NCI-H2081 treated with DMSO at 0.1 percent for 48 hours (cell line): ENCODE measurements around the gene PECR.
"Not testable (repeated sequence)": the region's sequence is repeated elsewhere in the genome, so short reads cannot be mapped to it uniquely, and the experiment has no call there.

Experiments
- DNase-seq: peaks from one replicate; lab custom pipeline; 2025; lab: John Stamatoyannopoulos, UW

Gene PECR

DNA sequence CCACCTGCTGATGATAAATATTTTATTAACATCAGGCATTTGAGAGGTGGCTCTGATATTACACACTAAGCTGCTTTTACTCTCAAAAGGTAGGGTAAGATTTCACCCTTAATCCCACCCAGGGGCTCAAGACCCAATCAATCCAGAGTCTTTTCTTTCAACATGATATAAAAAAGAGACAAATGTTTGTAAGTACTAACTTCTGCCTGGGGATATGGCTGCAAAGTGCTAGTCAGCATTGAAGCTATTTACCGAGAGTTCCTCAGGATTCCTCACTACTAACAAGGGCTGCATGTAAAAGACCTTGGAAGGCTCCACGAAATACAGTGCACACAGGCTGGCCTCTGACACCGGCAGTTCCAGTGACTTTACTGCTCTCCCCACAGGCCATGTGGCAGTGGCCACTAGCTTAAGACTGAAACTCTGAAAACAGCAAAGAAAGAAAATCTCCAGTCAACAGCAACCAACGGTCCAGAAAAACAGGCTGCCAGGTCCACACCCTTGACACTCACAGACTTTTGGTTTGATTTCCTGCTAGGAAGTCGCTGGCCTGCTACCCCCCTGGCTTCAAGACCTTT lies 79.4 kb downstream of the PECR start:
- DNase-seq, result no peak

DNA sequence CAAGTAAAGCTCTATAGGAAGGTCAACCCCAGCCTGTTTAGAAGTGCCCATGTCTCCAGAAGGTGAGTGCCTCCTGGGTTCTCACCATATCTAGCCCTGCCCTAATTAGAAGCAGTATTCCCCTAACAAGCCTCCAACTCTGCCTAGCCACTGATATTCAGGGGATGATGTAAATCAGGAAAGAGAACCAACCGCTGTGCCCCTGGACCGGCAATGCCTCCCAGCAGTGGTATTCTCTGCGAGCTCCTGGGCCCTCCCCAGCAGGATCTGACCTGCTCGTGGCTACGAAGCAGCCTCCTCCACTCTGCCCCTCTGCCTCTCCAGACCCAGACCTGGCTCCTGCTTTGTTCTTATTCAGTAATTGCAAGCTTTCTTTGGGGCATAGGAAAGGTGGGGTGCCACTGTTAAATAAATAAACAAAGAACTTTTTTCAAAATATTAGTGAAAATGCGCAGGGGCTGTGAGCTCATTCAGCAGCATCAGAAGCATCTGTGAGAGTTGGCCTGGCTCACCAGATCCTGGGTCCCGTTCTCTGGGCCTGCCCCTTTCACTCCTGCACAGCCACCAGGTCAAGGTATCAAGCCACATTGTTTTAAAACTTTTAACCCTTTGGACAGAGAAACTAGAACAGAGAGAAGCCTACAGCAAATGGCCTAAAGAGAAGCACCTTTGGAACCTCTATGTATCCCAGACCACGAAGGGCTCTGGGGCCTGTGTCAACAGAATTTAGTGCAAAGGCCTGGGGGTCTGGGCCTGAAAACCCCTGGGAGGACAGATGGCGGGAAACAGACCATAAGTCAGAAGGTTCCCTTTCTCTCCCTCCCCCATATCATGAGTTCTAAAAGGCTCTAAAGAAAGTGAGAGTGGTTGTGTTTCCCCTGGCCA lies 80.2 kb downstream of the PECR start:
- no peak for DNase-seq

DNA sequence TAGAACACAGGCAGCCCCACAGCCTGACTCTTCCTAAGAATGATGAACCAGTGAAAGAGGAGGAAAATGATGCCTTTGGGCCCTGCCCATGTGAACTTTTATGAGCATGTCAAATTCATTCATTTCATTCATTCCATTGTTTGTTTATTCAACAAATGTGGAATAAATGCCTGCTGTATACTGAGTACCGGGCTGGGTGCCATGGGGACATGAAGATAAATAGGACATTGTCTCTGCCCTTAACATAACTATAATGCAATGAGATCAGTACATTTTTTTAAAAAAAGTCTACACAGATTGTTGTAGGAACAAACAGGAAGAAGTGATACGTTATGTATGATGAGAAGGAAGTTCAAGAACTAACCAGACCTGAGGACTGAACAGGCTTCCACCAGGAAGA lies 83.0 kb downstream of the PECR start:
- DNase-seq, result no peak

DNA sequence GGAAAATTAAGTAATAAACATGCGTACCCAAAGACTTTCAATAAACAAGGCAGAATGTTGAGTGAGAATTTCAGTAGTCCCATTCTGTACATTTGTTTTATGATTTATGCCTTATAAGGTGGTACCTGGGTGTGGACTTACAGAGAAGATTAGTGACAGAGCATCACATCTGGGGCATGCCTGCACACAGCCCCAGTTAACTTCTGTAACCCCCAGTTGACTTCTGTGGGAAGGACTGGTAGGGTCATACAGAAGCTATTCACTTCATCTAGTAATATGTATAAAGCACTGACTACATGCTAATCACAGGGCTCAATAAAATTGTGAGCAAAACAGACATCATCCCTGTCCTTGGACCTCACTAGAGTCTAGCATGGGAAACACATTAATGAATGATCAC lies 84.4 kb downstream of the PECR start:
- DNase-seq, result no peak

DNA sequence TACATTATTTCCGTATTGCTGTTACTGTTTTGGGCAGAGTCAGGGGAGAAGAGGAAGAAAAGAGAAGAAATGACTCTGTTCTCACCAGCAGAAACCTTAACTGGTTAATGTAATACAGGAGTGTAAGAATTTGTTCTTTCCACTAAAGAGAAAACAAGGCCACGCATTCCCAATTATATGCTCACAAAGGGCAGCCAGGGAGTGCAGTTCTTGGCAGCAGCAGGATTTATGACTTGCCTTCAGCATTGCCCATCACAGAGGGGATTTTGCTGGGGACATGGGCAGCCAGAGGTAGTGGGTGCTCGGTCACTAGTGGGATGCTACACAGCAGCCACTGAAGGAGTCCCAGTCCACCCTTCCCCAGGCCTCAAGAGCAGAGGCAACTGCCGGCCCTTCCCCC lies 86.7 kb downstream of the PECR start:
- DNase-seq, result no peak

DNA sequence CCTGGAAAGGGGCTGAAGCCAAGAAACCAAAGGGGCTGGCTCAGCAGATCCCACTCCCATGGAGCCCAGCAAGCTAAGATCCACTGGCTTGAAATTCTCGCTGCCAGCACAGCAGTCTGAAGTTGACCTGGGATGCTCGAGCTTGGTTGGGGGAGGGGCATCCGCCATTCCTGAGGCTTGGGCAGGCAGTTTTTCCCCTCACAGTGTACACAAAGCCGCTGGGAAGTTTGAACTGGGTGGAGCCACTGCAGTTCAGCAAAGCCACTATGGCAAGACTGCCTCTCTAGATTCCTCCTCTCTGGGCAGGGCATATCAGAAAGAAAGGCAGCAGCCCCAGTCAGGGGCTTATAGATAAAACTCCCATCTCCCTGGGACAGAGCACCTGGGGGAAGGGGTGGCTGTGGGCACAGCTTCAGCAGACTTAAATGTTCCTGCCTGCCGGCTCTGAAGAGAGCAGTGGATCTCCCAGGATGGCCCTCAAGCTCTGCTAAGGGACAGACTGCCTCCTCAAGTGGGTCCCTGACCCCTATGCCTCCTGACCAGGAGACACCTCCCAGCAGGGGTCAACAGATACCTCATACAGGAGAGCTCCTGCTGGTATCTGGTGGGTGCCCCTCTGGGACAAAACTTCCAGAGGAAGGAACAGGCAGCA lies 92.9 kb downstream of the PECR start:
- DNase-seq, result not testable (repeated sequence)
